GM21825 (cell line): Measurements from ENCODE around the gene PABPN1L.

Experiments
- ATAC-seq: cut with Tn5 transposase; IDR thresholded peaks from one replicate; pipeline ENCODE4 v1.9.1; 2021; ENCODE audit warnings: mild to moderate bottlenecking, moderate library complexity; ENCODE audit not compliant: unreplicated experiment

PABPN1L gene

DNA sequence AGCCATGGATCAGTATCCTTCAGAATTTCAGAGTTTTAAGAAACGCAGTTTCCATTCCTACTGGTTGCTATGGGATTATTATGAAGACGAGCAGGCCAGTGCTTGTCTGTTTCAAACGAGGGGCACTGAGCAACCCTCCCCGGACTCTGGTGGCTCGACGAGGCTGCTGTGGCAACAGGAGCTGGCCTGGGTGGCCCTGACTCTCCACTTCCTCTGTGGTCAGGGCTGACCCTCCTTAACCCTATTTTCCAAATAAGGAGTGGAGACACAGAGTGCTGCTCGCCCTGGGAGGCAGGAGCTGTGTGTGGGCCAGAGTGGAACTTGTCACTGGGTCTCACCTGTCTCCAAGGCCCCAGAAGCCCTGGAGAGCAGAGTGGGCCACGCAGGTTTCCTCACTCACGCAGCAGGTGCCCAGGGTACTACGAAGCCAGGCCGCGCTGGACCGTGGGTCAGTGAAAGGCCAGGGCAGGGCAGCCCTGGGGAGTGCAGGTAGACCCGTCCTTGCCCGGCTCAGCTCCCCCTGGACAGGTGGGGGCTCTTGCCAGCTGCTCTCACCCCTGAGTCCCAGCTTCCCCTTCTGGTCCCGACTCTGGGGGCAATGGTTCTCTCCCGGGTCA, 13.0 kb downstream of the PABPN1L start:
- no peak for ATAC-seq

DNA sequence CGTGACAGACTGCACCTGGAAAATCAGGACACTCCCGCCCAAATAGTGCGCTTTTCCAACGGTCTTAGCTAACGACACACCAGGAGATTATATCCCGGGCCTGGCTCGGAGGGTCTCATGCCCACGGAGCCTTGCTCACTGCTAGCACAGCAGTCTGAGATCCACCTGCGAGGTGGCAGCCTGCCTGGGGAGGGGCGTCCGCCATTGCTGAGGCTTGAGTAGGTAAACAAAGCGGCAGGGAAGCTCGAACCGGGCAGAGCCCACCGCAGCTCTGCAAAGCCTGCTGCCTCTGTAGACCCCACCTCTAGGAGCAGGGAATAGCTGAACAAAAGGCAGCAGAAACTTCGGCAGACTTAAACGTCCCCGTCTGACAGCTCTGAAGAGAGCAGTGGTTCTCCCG, 14.8 kb downstream of the PABPN1L start:
- no peak for ATAC-seq

DNA sequence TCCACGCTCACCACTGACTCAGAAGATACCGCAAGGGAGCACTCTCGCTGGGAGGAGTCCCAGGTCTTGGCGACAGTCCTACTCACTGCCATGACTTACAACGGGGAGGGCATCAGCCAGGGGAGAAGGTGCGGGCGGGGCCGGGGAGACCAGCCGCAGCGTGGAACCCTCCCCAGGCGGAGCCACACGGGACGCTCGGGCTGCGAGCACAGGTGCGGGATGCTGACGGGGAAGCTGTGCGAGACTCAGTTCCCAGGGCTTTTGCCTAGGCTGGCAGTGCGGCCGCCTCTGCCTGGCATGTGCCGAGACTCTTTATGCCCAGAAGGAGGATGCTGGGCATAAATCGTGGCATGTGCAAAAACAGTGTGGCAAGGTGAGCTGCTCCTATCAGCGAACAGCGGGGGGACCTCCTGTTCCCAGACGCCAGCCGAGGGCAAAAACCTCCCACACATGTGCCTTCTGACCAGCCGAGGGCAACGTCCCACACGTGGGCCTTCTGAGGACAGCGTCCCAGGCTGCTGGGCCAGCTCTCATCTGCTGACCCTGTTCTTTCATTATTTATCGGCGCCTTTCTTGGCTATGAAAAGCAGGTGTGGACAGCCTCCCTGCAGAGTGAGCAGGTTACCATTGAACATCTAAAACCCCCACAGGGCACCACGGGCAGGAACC, 15.8 kb downstream of the PABPN1L start:
- no peak for ATAC-seq

DNA sequence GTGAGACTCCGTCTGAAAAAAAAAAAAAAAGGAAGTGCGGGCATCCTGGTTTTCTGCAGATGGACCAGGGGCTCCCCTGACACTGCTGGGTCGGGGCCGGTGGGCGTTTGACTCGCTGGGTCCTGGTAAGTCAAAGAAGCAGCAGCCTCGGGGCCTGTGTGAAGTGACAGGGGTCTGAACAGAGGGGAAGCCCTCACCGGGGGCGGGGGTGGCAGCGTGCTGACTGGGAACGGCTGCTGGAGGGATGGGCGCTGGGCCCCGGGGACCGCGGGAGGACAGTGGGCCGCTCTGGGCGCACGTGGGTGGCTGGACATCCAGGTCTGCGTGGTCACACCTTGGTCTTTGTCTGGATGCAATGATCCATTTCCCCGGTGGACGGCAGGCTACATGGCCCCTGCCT, 17.9 kb downstream of the PABPN1L start:
- ATAC-seq, result no peak

DNA sequence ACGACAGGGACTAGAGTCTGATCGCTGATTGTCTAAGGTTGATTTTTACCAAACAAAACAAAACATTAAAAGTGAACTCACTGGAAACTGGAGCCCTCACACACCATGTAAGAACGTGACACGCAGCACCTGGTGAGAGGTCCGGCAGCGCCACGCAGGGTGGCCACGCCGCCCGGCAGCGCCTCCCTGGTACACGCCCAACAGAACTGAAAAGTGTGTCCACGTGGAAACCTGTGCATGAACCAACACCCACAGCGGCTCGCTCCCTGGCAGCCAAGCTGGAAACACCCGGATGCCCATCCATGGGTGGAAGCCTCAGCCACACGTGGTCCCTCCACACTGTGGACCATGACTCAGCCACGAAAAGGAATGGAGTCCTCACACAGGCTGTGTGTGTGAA, 18.8 kb downstream of the PABPN1L start:
- ATAC-seq, result no peak

DNA sequence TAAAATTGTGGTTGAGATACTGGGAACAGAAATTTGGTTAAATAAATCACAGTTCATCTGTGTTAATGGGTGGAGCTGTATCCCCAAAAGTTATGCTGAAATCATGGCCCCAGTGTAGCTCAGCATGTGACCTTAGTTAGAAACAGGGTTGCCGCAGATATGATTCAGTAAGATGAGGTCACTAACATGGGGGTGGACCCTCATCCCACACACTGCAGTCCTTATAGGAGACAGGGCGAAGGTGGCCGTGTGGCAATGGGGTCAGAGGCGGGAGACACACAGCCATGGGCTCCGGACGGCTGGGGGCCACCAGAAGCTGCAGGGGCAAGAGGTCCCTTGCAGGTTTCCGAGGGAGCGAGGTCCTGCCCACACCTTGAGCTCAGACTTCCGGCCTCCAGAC, 20.4 kb downstream of the PABPN1L start:
- ATAC-seq, result no peak

DNA sequence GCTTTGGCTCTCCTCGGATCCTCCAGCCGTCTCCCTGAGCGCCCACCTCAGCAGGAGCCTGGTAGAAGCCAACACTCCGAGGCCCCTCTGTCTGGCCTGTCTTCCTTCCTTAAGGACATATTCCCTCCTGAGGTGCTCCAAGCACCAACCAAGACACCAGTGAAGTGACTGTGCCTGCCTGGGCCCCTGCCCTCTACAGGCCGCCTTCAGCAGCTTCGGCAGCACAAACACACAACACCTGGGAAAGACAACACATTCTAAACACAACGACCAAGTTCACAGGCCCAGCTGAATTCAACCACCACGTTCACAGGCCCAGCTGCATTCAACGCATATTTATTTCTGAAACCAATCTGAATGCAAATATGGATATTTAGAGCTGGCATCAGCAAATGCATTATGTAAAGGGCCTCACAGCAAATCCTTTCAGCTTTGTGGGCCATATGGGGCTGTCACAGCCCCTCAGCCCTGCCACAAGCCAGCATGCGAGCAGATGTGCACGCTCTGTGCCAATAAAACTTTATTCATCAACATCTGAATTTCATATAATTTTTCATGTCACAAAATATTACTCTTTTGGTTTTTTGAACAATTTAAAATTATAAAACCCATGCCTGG, 21.9 kb downstream of the PABPN1L start:
- ATAC-seq, result no peak

DNA sequence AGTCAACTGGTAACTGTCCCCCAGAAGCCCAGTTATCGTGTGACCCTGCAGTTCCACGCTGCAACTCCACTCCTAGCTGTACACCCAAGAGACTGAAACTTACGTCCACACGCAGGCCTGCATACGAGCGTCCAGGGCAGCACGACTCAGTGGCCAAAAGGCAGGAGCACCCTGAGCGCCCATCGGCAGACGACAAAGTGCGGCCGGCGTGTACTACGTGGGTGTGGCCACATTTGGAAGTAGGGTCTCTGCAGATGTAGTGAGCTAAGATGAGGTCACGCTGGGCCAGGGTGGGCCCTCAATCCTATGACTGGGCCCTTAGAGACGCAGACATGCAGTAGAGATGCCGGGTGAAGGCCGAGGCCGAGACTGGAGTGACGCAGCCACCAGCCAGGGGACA, 23.2 kb downstream of the PABPN1L start:
- no peak for ATAC-seq

DNA sequence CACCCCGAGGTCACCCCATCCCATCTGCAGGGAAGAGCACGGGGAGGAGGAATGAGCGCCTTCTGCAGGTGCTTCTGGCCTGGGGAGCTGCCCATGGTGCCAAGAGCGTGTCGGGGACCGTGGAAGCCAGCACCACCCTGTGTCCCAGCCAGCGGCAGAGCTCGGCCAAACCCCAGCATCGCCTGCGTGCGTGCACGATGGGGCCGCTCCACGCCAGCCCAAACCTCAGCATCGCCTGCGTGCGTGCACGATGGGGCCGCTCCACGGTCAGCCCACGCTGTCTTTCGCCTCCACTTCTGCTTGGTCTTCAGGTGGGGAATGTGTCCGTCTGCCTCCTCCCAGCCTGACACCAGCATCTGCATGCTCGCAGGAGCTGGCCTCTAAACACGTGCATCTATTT, 23.7 kb downstream of the PABPN1L start:
- no peak for ATAC-seq

DNA sequence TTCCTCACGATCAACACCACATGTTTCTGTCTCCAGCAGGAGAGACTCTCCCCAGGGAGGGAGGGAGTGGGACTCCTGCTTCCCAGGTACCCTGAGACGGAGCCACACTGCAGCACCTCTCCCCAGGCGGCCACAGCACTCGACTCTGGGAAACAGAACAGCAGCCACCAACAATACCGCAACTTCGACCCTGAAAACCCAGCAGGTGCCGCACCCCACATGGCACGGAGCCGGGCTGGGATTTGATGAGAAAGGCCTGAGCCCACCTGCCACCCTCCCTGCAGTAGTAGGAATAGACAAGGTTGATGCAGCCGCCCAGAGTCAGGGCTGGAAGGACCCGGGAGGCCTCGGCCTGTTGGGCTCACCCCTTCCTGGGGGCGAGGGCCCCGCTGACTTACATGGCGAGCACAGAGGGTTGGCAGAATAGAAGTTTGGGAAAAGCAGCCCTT, 24.1 kb downstream of the PABPN1L start:
- ATAC-seq, result no peak

DNA sequence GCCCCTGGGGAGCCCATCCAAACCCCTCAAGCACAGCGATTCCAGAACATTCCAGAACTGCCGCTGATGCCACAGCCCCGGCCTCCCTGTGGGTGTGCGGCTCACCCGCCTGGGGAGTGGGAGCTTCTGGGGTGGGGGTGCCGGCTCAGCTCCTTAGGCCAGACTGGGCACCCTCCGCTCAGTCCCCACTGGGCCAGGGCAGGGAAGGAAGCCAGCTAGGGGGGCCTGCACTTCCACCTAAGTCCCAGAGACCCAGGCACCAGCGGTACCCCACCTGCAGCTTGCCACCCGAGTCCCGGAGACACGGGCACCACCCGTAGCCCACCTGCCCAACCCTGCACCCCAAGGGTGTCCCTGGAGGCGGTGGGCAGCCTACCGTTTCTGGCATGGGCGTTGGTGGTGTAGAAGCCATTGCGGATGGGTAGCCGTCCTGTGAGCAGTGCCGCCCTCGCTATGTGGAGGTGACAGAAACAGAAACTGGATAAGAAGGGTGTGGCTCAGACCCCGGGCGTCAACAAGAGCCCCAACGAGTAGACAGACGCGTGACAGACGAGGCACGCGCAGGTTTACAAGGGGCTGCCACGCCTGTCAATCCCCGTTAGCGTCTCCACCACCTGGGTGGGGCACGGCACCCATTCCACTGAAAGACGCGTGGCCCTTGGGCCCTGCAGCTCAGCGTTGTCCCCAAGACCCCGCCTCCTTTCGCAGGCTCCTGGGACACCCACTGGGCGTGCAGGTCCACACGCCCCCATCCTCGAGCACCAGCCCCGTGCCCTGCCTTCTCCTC, 24.7 kb downstream of the PABPN1L start:
- no peak for ATAC-seq

DNA sequence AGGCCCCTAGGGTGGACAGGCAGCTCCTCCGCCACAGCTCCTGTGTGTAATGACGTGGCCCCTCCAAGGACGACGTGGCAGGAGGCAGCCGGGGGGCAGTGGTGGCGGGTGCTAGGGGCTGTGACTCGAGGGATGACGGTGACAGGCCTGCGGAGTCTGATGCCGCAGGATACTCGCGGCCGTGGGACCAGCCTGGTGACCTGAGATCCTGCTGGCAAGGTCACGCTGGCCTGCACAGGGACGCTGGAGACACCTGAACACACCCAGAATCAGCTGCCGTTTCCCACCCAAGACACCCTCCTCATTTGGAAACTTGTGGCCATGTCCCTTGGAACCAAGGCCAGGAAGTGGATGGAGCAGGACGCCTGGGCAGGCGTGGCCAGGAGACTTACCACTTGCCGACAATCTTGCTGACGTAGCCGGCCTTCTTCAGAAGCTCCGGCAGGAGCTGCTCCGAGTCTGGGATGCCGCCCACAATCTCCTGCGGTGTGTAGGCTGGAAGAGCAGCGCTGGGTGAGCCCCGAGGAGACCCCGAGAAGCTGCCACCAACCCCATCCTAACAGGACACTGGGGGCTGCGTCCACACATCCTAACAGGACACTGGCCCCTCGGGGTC, 25.8 kb downstream of the PABPN1L start:
- no peak for ATAC-seq

DNA sequence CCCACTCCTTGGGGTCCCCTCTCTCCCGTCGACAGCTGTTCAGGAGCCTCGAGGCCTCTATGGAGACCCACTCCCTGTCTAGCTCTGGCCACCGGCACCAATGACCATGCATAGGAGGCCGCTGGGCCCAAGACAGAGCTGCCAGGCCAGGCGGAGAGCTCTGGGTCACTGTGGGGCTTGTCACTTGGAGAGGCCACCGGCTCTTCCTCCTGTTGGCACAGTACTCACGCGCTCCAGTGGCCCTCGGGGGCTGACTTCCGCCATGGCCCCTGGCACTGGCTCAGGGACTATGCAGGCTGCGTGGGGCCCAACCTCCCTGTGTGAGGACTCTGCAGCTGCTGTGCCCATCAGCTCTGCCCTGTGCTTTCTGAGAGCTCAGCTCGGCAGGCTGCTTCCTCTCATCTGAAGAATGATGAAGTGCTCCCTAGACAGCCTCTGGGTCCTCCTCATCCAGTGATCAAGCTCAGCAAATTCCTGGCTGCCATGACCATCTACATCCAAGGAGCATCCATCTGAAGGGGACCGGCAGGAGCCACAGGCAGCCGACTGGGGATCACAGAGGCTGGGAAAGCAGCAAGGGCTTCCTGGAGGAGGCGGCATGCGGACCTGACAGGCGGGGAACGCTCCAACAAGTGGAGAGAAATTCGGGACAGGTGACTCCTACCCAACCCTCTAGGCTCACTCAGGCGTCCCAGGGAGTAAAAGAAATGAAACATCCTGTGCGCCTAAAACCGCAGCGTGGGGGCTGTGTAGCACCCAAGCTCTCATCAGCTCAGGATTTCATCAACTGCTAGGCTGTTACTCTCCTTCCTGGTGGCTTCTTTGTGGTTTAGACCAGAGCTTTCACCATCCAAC, 26.5 kb downstream of the PABPN1L start:
- ATAC-seq, result no peak

DNA sequence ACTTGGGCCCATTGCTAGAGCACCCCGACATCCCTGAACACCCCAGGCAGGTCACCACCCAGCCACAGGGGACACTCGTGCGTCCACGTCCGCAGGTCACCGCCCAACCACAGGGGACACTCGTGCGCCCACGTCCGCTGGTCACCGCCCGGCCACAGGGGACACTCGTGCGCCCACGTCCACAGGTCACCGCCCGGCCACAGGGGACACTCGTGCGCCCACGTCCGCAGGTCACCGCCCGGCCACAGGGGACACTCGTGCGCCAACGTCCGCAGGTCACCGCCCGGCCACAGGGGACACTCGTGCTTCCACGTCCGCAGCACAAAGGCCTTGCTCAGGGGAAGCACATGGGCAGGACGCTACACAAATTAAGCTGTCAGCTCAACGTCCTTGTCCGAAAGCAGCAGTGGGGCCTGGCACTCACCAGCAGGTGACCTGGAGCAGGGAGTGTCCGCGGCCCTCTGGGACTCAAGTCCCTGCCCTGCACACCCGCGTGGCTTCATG, 27.4 kb downstream of the PABPN1L start:
- ATAC-seq, result no peak

DNA sequence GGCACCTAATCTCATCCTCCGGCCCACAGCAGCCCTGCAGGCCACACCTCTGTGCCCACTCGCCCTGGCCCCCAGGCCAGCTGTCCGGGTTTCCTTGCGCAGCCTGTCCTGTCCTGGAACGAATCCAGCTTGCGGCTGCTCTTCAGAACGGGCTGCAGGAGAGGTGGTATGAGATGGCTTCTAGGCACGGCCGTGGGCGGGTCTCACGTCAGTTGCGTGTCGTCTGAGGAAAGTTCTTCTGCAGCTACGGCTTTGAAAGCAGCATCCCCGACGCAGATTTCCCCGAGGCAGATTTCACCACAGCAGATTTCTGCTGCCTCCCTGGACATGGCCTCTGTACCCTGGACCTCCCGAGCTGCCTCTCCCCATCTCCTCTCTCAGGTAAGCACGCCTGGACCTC, 27.9 kb downstream of the PABPN1L start:
- no peak for ATAC-seq

DNA sequence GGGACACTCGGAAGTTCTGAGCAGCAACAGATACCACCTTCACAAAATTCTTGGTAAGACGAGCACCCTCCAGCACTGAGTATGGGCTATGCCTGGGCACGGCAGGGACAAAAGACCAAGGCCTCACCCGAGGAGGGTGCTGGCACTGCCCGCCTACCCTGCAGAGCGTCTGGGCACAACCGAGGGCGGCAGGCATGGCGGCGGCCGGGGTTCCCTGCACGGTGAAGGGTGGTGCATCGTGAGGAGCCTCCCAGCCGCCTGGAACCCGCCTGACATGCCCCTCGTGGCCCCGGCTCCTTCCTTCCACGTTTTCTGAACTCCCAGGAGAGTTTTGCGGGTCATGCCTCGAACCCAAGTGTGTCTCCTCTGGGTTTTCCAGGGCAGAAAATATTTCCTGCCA, 28.7 kb downstream of the PABPN1L start:
- ATAC-seq, result no peak

DNA sequence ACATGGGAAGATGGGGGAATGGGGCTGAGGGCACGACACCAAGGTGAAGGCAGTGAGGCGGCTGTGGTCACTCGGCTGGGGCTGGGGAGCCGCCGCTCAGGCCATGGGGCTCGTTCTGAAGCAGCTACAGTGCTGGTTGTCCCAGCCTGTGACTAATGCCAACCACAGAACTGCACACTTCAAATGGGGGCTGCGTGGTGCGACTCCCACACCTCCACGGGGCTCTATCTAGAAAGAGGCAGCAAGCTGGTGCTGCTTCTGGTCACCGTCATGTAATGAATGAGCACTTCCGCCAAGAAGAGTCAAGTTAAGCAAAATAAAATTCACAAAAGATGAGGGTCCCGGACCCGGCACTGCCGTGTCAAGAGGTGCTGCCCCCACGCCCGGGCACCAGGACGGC, 29.7 kb downstream of the PABPN1L start:
- no peak for ATAC-seq

DNA sequence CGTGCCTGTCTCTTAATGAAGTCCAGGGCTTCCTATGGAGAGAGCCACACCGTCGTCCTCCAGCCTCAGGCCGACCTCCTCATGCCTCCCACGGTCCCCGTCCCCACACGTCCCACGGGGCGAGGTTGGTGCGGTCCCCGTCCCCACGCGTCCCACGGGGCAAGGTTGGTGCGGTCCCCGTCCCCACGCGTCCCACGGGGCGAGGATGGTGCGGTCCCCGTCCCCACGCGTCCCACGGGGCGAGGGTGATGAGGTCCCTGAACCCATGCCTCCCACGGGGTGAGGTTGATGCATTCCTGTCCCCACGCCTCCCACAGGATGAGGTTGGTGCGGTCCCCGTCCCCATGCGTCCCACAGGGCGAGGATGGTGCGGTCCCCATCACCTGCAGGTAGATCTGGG, 30.6 kb downstream of the PABPN1L start:
- ATAC-seq, result no peak

DNA sequence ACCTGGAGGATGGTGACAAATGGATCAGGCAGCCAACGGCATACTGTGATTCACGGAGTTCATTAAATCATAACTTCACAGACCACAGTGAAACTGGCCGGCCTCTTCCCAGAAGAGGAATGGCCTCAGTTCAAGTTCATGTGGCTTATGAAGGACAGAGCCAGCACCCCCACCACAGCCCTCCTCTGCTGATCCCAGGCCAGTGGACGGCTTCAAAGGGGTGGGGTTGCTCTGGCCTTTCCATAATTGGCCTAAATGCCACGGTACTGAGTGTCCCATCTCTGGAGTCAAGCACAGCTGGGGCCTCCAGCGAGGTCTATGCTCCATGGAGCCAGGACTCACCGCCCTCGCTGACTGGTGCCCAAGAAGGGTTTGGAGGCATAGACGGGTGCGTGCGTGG, 31.1 kb downstream of the PABPN1L start:
- no peak for ATAC-seq

DNA sequence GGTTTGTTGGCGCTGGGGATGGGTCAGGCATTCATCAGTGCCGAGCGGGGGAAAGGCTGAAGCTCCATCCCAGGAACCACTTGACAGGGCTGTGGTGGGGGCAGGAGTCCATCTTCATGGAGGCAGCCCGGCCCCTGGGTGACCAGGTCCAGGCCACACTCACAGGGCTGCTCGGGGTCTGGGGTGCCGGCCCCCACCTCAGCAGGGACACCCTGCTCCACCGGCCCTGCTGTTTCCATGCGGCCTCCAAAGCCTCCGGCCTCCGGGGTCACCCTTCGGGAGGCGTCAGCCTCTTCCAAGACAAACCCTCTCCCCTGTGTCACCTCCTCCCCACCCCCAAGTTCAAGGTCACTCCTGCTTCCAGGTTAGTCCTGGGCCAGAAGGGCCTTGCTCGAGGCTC, 31.8 kb downstream of the PABPN1L start:
- ATAC-seq, result no peak
